Right lobe of liver (tissue), 4 donors: ENCODE results near the gene RHOXF2.

Source experiments
- CTCF ChIP-seq, 4 donors: fragments of 200-600 bp in 3 of 4; fragments of 450-650 bp in 1 of 4; IDR thresholded peaks; one replicate each; pipeline versions ENCODE4 v1.5.1 to v1.8.0; 2016 to 2022; ENCODE audit warnings: antibody characterized with exemption in 4 of 4, mild to moderate bottlenecking in 2 of 4
- POLR2A ChIP-seq: fragments of 450-650 bp; IDR thresholded peaks from one replicate; pipeline ENCODE4 v1.6.1; 2017; ENCODE audit warnings: antibody characterized with exemption, mild to moderate bottlenecking
- donor health status: DM: no; HTN: no; CAD: no.
- donor health status: DM: no; HTN: no; CAD: no.
- donor health status: DM: no; HTN: yes; CAD: no.

- TF ChIP-seq CTCF (IDR thresholded peaks at IDR 0.05), result no peak
- TF ChIP-seq POLR2A, result no peak
Measured at GRCh38 chrX:120140293-120140981, 18.0 kb upstream of the RHOXF2 start.
